ENCODE results near the gene WWC2.
"Not testable (repeated sequence)": the region's sequence is repeated elsewhere in the genome, so short reads cannot be mapped to it uniquely, and the experiment has no call there.

WWC2 gene

DNA sequence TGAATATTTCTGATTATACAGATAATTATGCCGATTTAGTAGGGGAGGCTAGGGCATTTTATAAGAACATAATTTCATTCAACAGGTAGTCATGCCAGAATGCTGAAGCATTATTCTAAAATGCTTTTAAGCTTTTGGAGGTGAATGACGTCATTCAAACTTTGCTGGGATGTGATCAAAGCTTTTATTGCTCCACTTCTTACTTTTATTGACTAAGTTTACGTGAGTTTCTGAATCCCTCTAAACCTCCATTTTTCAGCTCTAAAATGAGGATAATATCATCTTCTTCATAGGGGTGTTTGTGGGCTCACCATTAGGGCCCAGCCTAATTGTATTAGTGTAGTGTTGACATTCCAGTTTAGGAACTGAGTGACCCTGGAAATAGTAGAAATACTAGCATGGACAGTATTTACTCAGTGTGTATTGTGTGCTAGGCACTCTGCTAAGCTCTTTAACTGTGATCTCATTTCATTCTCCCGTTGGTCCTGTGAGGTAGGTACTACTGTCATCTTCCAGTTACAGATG, 3.0 kb downstream of the WWC2 start:
- FAIRE-seq: no peak

DNA sequence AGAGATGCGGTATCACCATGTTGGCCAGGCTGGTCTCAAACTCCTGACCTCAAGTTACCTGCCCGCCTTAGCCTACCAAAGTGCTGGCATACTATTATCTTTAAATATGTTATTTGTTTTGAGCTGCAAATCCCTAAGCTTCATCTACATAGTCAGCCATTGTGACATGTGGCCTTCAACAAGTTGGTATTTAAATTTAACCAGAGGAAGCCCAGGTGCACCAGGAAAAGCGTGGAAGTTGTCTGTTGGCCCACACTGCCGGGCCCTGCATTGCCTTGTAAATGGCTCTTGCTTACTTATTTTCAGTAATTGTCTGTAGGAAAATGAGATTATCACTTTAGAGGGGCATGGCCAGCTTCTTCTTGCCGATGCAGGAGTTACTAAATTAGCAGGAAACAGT, 6.0 kb downstream of the WWC2 start:
- FAIRE-seq: no peak

DNA sequence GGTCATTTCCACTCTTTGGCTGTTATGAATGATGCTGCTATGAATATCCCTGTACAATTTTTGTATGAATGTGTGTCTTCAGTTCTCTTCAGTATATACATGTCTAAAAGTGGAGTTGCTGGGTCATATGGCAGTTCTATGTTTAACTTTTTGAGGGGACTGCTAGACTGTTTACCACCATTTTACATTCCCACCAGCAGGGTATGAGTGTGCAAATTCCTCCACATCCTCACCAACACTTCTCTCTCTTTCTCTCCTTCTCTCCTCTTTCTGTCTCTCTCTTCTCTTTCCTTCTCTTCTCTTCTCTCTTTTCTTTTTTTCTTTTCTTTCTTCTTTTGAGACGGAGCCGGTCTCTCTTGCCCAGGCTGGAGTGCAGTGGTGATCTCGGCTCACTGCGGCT, 7.8 kb downstream of the WWC2 start:
- no peak for FAIRE-seq

DNA sequence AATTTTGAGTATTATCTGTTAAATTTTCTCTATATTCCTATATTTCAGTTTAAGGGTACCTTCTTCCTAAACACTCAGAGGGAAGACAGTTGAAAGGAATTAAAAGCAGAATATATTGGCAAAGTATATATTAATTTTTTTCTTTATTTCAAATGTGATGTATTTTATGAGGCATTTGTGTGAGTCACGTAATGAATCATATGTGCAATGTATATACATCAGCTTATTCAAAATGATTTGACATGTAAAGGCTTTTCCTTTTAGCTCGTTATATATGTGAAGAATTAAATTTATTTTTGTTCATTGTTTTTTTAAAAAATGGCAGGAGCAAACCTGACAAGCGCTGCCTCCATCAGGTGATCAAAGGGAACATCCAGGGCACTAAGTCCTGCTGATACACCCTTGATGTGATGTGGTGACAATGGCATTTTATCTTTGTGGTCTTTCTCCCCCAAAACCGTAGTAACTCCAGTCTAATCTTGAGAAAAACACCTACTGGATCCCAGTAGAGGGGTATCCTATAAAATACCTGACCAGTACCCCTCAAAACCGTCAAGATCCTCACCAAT, 8.9 kb downstream of the WWC2 start:
- no peak for FAIRE-seq

DNA sequence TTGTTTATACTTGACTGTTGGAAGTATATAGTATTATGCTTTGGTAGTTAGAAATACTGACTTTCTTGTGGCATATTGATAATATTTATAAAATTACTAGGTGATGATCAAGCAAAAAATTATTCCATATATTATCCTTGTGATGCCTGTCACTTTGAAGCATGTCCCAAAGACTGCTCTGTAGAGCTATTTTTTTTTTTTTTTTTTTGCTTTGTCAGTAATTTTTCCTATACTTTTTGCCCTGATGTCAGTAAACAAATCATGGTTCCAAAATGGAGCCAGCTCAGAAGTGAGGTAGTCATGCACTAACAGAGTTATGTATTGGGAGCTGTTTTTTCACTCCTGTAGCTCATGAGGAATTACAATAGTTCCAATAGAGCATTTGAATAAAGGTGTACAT, 11.2 kb downstream of the WWC2 start:
- no peak for FAIRE-seq

DNA sequence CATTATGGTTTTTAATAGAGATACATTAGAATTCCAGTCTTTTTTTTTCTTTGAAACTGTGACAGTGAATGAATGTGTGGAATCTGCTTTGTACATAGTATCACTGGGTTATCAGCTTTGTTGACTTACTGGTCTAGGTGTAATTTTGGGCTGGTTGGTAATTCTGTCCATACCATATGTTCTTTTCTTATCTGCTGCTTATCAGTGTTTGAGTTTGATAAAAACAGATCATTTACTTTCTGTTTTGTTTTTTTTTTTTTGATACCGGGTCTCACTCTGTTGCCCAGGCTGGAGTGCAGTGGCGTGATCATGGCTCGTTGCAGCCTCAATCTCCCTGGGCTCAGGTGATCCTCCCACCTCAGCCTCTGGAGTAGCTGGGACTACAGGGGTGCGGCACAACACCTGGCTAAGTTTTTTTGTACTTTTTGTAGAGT, 12.4 kb downstream of the WWC2 start:
- no peak for FAIRE-seq

DNA sequence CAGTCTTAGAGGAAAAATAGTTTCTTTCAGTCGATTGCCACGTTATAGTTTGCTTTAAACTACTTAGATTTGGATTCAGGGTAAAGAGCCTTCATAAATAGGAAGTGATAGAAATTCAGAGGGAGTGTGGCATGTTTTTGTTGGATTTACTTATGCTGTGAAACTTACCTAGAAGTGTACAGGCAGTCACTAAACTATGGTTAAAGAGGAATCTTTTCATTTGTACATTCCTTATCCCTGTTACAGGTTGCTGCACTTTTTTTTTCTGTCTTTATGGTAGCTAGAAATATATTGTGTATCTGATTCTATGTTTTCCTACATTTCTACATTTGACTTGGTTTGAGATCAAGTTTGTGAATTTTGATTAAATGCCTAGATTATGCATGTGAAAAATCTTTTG, 19.1 kb downstream of the WWC2 start:
- FAIRE-seq: no peak

DNA sequence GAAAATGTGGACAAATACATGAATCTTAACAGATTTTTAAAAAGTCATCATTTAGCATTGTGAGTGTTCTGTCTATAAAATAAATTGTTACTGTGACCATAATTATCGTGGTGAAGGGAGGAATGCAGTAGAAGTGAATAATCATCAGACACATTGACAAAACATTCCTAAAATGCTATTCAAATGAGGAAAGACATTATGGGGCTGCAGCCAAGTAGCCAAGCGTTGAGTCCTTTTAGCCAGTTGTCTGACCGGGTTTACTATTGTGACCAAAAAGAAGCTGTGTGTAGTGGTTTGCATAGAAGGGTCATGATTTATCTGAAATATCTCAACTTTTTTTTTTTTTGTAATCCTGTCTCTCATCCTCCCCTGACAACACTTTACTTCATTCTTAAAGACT, 19.5 kb downstream of the WWC2 start:
- no peak for FAIRE-seq

DNA sequence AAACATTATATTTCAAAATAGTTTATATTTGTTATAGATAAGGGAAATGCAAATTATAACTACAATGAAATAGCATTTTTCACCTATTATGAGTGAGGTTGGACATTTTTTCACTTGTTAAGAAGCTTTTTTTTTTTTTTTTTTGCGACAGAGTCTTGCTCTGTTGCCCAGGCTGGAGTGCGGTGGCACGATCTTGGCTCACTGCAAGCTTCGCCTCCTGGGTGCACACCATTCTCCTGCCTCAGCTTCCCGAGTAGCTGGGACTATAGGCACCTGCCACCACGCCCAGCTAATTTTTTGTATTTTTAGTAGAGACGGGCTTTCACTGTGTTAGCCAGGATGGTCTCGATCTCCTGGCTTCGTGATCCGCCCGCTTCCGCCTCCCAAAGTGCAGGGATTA, 22.6 kb downstream of the WWC2 start:
- FAIRE-seq: not testable (repeated sequence)

DNA sequence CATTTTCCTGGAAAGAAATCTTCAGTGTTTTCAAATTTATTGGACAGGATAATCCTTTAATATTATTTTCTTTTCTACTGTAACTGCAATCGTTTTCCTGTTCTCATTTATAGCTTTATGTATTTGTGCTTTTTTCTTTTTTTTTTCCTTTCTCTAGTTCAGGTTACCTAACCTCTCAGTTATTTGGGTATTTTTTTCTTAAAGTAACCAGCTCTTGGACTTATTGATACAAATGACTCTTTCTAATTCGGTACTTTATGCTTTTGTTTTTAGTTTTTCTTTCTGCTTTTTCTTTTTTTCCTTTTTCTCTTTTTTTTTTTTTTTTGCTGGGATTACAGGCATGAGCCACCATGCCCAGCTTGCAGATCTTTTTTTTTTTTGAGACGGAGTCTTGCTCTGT, 25.2 kb downstream of the WWC2 start:
- no peak for FAIRE-seq

DNA sequence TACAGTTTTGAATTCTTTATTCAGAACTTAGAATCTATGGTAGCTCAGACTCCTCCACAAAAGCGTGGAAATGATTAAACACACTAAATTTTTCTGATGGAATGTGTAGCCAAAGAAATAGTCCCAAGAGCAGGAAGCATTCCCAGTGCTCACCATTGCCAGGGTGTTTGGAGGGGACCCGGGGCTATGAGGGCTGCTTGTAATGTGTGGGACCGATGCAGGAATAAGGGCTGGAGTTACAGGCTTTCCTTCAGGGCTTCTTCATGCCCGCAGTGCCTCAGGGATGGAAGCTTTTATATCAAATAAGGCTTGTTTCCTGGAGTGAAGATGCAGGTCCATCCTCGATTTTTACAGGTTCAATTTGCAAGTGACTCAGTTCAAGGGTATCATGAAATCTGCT, 25.8 kb downstream of the WWC2 start:
- FAIRE-seq: no peak

DNA sequence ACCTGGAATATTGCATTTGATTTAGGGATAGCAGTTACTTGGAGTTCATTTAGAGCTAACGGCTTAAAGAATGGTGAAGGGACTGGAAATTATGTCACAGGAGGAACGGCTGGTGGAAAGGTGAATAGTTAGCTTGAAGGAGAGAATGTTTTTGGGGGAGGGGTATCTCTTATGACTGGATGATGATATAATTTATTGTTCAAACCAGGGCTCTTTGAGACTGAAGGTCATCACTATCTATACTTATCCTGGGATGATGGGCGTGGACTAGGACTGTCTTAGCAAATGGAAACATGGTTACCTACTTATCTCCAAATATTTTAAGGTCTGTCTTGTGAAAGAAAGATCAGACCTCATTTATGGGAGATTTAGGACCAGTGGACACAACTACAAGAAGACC, 30.1 kb downstream of the WWC2 start:
- no peak for FAIRE-seq

DNA sequence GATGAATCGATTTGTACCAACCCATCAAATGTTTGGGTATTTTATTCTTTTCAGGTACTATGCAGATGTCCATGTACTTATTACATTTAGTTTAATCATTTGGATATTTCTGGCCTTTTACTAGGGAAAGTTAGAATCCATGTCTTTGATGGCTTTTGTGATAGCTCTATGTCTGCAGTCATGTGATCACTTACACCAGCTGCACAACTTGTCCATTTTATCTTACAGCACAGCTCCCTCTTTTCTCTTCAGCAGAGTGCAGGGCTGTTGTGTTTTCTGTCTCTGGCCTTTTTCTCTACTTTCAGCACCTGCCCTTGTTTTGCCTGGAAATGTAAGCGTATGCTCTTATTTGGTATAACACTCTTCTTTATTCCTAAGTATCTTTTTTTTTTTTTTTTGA, 30.6 kb downstream of the WWC2 start:
- no peak for FAIRE-seq

DNA sequence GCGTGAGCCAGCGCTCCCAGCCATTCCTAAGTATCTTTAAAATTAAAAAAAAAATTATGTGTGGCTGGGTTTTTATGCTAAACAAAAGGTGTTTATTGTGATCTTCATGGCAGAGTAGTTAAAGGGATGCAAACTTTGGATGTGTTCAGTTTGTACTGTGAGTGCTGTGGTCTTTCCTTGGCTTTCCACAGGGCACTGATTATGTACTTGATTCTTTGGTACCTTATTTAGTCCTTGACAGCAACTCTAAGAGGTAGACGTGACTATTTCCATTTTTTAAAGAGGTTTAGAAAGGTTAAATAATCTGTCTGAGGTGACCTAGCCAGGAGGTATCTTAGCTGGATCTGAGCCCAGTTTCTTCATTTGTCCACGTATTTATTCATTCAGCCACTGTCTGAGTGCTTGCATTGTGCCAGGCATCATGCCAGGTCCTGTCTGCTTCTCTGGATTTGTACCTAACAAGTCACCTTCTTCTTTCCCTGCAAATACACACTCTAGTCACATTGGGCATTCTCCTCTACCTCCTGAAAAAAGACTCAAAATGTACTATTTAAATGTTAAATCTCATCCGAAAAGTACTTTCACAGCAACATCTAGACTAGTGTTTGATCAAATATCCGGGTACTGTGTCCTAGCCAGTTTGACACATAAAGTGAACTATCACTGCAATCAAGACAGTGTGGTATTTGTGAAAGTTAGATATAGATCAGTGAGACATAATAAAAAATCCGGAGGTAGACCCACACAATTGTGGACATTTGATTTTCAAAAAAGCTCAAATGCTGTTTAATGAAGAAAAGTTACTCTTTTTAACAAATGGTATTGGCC, 31.5 kb downstream of the WWC2 start:
- FAIRE-seq: no peak

DNA sequence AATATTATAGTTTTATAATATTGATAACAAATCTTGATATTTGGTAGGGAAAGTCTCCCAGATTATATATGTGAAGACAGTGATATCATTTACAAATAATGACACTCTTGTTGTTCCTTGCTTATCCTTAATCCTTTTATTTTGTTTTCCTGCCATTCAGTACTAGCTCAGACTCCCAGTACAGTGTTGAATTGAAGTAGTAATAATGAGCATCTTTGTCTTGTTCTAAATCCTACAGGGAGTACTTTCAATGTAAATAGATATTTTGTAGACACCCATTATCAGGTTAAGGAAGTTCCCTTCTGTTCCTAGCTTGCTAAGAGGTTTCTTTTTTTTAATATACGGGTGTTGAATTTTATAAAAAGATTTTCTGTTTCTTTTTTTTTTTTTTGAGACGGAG, 33.0 kb downstream of the WWC2 start:
- FAIRE-seq: no peak

DNA sequence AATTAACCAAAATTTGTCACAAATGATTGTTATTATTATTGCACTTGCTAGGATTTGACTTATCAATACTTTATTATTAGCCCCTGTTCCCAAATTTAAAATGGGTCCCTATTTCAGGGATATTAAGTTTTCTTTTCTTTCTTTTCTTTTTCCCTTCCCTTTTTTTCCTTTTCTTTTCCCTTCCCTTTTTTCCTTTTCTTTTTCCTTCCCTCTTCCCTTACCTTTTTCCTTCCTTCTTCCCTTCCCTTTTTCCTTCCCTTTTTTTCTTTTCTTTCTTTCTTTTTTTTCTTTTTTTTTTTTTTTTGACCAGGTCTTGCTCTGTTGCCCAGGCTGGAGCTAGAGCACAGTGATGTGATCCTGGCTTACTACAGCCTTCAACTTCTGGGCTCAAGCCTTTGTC, 33.8 kb downstream of the WWC2 start:
- FAIRE-seq: no peak

DNA sequence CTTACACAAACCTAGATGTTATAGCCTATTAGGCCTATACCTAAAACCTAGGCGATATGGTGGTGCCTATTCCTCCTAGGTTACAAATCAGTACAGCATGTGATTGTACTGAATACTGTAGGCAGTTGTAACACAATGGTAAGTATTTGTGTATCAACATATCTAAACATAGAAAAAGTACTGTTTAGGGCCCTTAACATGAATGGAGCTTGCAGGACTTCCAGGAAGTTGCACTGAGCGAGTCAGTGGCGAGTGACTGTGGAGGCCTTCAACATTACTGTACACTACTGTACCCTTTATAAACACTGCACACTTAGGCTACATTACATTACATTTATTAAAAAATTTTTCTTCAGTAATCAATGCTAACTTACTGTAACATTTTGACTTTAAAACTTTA, 37.8 kb downstream of the WWC2 start:
- FAIRE-seq: no peak

DNA sequence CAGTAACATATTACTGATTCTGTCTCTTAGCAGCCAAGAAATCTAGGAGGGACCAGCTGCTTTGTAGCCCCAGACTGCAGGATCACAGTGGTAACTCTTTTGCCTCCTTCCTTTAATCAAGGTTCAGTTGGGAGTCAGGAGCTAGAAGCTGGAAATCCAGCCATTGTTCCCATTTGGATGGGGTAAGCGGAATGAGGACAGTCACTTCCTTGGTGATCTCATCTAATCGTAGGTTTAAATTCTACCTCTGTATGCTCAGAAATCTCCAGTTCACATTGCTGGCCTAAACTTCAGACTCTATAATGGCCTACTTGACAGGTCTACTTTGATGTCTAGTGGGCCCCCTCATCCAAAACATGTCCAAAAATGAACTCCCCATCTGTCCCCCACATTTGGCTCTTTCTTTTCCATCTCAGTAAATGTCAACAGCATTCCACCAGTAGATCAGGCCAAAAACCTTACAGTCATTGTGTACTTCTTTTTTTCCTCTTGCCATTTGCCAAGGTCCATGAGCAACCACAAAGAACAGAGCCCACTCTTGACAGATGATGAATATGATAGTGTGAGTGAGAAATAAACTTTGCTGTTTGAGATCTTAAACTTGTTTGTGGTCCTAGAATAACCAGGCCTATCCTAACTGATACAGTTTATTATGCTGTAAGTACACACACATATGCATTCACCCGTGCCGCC, 40.1 kb downstream of the WWC2 start:
- FAIRE-seq: no peak

DNA sequence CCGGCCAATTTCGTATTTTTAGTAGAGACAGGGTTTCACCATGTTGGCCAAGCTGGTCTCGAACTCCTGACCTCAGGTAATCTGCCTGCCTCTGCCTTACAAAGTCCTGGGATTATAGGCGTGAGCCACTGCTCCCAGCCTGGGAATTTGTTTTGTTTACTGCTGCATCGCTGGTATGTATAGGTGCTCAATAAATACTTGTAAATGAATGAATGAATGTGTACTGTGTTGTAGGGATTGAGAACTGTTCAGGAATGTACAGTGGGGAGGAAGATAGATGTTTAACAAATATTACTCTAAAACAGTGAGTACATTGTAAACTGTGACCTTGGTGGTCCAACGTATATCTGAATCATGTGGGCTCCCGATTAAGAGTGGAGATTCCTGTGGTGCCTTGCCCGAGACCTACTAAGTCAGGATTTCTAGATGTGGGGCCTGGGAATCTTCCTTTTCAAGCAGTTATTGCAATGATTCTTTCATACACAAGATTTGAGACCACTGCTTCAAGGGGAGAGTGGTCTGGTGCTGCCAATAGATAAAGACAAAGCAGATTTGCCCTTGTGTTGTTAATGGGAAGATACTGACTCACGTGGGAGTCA, 41.0 kb downstream of the WWC2 start:
- FAIRE-seq: no peak

DNA sequence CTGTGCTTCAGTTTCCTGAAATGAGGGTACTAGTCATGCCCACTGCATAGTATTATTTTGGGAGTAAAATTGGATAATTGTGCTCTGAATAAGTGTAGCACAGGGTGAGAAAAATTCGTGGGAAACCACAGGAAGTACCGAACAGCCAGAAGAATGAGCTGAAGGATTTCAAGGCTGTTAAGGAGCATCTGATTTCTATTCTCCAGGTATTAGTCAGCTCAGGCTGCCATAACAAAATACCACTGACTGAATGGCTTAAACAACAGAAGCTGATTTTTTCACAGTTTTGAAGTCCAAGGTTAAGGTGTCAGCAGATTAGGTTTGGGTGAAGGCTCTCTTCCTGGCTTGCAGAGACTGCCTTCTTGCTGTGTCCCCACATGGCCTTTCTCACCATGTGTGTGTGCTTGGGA, 41.9 kb downstream of the WWC2 start:
- no peak for FAIRE-seq

DNA sequence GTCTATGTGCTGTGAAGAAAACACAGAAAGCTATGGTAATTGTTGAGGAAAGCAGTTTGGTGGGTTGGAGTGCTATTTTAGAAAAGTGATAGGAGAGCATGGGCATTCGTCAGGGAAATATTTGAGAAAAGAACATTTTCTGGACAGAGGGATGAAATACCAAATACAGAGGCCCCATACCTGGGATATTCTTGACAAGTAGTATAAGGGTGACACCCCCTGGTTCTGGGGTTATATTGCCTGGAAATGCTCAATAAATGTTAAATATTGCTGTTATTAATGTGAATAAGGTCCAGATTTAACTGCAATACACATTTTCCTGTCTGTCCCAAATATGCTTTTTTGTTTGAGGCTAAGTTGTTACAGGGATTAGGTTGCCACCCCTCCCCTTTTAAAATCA, 42.9 kb downstream of the WWC2 start:
- no peak for FAIRE-seq

DNA sequence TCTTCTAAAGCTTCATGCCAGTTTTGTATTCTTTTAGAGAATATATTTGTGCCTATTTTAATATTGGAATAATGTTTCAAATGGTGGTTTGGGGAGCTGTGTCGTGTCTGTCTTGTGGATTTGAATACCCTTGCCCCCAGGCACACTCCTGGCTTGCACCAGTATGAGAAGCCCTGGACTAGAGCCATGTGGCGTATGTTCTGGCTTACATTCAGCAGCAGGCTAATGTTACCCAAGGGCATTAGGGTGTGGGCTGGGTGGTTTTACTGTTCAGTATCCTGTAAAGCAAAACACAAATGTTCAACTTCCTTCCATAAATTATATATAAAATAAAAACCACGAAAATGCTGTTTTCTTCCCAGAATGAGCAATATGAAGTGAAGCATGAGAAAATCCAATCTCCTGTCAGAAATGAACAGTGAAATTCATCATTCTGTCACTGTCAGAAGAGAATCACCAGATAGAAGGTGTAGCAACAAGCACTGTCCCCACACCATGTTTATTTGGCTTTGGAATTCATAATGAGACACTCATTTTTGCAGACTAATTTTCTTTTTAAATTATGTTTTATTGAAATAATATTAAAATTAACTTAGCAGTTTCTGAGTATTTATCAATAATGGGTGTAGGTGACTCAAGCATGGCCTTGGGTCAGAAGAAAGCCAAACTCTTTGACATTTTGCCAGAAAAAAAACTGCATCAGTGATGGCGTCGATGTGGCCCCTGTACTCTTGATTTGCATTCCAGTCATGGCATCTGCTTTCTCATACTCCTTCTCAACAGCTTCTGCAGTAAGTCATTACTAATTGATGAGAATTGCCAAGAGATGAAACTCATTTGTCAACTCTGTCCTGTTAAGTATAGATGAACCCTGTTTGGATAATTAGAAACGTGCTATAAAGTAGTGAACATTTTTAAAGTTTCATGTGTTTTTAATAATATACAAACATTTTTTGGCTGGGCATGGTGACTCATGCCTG, 43.8 kb downstream of the WWC2 start:
- no peak for FAIRE-seq
